A673 (cell line): ENCODE results near the gene FBN3.

ENCODE experiments used
- CTCF ChIP-seq: fragments of 300-800, 200-600 bp; sonication (generic); conservative IDR thresholded peaks from 2 replicates; pipeline ENCODE4 v1.5.1; 2017; ENCODE audit warnings: low read depth, mild to moderate bottlenecking, antibody characterized with exemption, low read length, moderate library complexity, mixed read lengths
- EZH2 ChIP-seq: fragments of 200-600 bp; sonication (generic); IDR thresholded peaks from 2 replicates; pipeline ENCODE4 v1.6.1; 2017; ENCODE audit warnings: borderline replicate concordance, low read depth, mild to moderate bottlenecking, mixed read lengths, antibody characterized with exemption, low read length; ENCODE audit not compliant: poor library complexity, severe bottlenecking

GRCh38 chr19:8126511-8126910, 22.9 kb downstream of the FBN3 start:
- TF ChIP-seq CTCF (no peak), EZH2 (no peak)
